Stimulated activated CD4-positive, alpha-beta T cell treated with anti-CD3 and anti-CD28 coated beads, Interleukin-15, amount 100 ng/mL, for 1 hour (primary cell): ENCODE measurements around the gene B3GALT4.
A peak's percentile ranks its signal among the peaks of the same experiment; 100 is the strongest.

Experiments used
- DNase-seq, 2 donors: peaks; one replicate each; pipeline ENCODE4 v3.0.0-alpha.2; 2020; ENCODE audit warnings: low read depth in 1 of 2, low spot score in 1 of 2

B3GALT4 gene

DNA sequence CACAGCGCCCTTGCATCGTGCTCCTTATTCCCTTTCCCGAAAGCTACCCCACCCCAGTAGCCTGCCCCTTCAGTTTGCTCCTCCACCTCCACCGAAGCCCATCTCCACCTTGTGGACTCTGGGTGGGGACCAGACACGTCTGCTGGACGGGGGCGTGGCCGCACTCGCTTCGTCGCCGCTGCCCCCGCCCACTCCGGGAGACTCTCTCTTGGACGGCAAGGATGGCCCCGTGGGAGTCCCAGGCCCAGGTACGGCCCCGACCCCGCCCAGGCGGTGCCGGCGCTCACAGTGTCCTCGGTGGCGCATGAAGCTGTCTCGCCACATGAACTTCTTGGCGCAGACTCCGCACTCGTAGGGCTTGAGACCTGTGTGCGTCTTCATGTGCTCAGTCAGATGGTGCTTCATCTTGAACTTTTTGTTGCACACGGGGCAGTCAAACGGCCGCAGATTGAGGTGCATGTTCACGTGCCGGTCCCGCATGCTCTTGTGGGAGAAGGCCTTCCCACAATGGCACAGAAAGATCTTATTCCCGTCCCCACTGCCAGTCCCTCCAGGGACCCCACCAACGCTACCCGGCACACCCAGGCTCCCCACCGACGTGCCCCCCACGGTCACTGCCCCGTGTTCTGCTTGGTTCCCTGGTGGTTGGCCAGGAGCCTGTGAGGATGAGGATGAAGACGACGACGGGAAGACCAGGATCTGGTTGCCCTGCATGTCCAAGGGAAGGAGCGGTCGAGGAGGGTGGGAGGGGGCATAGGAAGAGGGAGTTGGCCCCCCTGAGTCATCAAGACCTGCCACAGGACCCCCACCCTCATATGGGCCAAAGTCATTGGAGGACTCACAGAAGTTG, 38.2 kb downstream of the B3GALT4 start:
- no peak for DNase-seq

DNA sequence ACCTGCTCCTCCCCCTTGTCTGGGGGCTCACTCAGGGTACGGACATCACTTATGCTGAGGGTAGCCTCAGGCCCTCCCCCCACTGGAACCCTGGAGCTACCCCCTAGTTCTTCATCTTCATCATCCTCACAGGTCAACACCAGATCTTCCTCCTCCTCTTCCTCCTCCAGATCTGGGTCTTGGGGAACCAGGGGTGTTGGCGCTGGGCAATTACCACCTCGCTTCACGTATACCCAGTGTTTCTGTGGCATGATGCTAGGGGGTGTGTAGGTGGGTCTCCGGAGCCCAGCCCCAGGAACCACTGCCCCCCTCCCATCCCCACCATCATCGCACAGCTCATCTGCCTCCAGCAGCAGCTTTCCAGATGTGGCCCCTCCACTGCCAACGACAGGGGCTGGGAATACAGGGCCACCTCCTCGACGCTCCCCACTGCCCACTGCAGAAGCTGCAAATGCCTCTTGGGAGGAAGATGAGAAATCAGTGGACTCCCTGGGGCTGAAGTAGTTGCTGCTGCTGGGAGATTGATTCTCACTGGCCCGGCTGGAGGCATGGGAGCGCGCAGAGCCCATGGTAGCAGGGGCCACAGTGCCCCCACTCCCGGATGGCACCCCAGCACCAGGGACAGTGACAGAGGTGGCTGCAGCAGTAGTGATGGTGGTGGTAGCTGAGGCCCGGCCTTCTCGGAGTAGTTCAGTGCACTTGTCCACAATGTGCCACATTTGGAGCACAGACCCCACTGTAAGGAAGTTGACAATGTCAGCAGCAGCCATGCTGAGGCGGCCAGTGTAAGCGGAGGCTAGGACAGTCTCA, 39.1 kb downstream of the B3GALT4 start:
- DNase-seq: no peak

- no peak for DNase-seq
These were observed 39.9 kb downstream of the B3GALT4 start for GRCh38 chr6:33316603-33317418.

DNA sequence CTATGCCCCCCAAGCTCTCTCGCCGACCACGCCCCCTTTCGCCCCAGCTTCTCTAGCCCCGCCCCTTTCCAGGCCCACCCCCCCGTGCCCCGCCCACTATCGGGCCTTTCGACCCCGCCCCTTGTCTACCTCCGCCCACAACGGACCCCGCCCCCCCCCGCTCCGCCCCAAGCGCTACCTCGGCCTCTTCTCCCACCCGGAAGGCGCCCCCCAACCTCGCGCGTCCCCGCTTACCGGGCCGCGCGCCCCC, 40.4 kb downstream of the B3GALT4 start:
- no peak for DNase-seq

GRCh38 chr6:33317669-33318425, 40.9 kb downstream of the B3GALT4 start, which contains the start of gene ZBTB22:
TSS of gene ZBTB22 (minus strand) at chr6:33317744. CDS start at chr6:33316916, 828 bp downstream.
- peak; percentile 90 to 91 for DNase-seq

DNA sequence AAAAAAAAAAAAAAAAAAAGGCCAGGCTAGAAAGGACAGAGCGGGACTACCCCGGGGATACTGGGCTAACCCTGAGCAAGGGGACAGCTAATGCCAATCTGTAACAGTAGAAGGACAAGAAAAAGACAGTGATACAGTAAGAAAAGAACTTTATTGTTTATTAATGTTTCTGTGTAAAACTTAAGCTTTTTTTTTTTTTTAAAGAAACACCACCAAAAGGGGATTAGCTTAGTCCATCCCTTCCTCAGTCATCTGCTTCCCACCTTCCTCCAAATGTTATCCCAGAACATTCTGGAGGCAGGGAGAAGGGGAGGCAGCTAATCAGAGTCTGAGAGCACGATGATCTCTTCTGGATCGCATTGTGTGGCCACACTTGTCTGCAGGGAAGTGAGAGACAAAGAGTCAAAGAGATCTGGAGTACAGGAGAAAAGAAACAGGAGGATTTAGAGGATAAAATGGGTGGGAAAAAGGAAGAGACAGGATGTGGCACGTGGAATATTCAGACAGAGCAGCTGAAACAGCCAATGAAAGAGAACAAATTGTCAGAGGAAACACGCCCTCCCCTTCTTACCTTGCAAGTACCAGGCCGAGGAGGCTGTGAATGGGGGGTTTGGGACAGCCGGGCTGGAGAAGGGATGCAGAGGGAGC, 41.6 kb downstream of the B3GALT4 start:
- no peak for DNase-seq

DNA sequence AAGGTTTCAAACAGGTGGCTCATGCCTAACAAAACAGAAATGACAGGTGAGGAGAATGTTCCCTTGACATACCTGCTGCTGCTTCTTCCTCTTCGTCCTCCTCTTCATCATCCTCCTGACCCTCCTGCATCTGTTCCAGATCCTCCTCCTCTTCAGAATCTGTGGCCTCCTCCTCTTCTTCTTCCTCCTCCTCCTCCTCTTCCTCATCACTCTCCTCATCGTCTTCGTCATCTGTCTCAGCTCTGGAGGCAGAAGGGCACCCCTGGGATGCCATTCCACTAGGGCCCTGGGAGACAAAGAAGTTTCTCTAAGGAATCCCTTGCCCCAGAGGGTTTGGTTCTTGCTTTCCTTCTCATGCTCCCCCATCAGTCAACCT, 43.0 kb downstream of the B3GALT4 start:
- no peak for DNase-seq

- DNase-seq: no peak
These were observed 43.6 kb downstream of the B3GALT4 start for GRCh38 chr6:33320315-33321181.

DNA sequence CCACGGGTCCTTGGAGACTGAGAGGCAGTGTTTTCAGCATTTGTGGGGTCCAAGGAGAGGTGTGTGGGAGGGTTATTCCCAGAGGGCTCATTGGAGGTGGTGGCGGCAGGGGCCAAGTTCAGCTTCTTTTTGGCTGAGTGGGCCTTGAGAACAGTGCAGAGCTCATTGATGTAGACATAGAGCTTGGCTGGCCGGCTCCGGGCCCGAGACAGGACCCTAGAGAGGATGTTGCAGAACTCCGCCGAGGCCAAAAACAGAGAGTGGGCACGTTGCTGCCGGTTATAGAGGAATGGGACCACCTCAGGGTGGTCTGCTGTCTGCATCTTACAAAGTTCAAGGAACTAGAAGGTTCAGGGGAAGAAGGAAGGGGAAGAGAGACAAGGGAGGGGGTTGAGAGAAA, 44.3 kb downstream of the B3GALT4 start:
- DNase-seq: no peak

- no peak for DNase-seq
These were observed 46.7 kb downstream of the B3GALT4 start for GRCh38 chr6:33323623-33323948.

- DNase-seq: no peak
These were observed 47.2 kb downstream of the B3GALT4 start for GRCh38 chr6:33324125-33324524.
